HG03064 (cell line): ENCODE data around the gene AKR7A3.
"Not testable (repeated sequence)": the region's sequence is repeated elsewhere in the genome, so short reads cannot be mapped to it uniquely, and the experiment has no call there.

ENCODE experiments used
- ATAC-seq: cut with Tn5 transposase; IDR thresholded peaks from one replicate; pipeline ENCODE4 v1.9.1; 2021; ENCODE audit warnings: low read depth; ENCODE audit not compliant: unreplicated experiment

The AKR7A3 gene

DNA sequence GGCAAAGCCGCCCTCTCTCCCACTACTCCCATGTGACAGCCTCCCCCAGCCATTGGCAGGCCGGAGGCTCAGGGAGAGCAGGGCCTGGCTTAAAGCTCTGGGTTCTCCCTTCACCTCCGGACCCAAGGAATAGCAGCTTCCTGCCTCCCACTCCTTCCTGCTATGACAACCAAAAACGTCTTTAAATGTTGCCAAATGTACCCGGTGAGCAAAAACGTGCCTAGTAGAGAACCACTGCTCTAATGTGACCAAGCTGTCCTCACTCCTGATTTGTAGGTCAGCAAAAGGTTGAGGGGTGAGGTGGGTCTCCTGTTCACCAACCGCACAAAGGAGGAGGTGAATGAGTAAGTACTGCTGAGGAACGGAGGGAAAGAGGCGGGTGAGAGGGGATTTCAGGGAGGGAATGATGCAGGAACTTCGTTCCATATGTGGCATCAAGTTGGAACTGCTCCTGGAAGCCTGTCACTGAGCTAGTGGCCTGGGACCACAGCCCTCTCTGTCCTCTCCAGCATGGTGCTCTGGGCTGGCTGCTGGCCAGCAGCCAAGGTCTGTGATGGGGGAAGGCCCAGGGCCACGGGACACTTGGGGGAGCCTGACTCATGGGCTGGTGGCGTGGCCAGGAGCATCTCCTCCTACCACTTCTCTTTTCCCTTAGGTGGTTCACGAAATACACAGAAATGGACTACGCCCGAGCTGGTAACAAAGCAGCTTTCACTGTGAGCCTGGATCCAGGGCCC, 31.2 kb downstream of the AKR7A3 start:
- no peak for ATAC-seq

GRCh38 chr1:19256301-19256700, 32.3 kb downstream of the AKR7A3 start:
- ATAC-seq = not testable (repeated sequence)

GRCh38 chr1:19255288-19255687, 33.3 kb downstream of the AKR7A3 start:
- ATAC-seq = no peak

- no peak for ATAC-seq
Observed at GRCh38 chr1:19254416-19254815, 34.2 kb downstream of the AKR7A3 start.

DNA sequence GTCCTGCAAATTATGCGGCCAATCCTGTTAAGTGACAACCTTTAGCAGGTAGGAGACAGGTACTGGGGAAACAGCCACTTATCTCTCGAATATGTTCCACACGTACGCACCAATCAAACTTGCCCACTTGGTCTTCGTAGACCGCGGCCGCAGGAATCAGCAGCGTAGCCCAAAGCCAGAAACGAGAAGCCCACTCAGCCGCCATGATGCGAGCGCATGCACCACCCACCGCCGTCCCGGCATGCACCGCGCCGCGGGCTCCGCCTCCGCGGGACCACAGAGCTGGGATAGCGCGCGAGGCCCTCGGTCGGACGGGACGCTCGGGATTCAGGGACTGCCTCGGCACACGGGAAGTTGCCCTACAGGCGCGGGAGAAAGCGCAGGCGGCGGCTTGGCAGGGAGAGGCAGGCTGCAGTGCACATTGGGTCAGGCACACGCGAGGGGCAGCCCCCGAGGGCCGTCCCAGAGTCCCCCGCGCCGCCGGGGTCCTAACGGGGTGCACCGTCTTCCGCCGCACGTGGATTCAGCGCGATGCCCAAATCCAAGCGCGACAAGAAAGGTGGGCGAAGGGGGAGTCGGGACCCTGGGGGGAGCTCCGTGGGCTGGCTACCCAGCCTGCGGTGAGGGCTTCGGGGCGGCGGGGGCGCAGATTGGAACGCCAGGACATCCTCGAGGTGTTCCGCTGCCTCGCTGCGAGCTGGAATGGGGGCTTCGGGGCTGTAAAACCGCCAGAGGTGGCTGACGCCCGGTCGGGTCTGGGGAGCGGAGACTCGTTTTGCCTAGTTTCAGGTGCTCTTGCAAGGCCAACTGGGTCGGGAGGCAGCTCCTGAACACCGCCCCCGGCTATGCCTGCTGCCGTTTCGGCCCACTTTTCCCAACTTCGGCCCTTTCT, 37.0 kb downstream of the AKR7A3 start, which contains the start of the genes EMC1 and MRTO4:
Gene EMC1, minus strand, starts transcription at position 220 of the 892 bp plus-strand sequence. Its CDS starts 15 bp downstream, at position 205.
Gene MRTO4, plus strand, starts transcription at position 501 of the 892 bp plus-strand sequence. Its CDS starts 31 bp downstream, at position 532.
- peak; percentile 85 for ATAC-seq

GRCh38 chr1:19250629-19251304, 37.8 kb downstream of the AKR7A3 start:
- ATAC-seq = no peak

DNA sequence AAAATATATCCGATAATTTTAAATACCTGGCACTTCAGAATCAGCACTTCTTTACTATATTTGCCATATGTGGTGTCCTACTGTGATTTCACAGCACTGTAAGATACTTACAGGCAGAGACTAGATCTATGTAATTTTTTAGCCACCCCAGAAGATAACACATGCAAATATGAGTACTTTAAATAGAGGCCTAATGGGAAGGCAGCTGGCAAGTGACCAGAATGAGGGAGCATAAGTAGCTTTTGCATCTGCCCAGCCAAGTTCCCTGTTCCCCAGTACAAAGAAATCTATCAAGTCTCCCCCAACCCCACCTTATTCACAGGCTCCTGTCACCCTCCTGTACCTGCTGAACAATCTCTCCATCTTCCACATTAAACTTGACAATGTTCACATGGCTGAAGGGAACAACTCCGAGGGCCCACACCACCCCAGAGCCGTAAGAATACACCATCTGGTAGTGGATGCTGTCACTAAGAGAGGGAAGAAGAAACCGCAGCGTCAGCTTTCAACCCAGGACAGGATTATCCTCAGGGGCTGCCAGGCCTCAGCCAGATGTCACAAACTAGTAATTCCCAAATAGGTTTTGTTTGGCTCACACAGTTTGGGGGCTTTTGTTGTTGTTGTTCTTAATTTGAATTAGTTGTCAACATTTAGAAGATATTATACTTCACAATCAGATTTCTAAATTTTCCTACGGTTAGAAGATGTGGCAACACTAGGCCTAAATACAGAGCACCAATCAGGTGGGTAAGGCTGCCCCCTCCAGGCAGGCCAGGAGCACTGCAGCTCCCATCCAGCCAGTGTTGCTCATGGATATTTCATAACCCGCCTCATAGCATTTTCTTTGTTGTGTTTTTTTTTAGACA, 47.7 kb downstream of the AKR7A3 start:
- no peak for ATAC-seq

DNA sequence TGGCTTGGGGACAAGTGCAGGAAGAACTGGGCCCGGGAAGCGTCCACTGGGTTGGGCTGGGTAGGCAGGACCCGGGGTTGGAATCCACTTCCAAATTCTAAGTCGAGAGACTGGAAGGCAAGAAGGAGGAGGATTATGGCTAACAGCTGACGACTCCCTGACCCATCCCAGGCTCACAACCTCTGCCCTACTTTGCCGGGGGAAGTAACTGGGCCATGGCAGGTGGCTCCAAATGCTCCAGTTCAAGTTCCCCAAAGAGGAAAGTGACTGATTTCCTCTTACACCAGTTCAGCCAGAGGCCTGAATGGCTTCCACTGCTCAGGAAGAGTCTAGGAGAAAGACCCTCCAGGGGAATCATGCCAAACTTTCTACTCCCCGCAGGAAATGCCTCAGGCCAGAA, 48.7 kb downstream of the AKR7A3 start:
- ATAC-seq = no peak

DNA sequence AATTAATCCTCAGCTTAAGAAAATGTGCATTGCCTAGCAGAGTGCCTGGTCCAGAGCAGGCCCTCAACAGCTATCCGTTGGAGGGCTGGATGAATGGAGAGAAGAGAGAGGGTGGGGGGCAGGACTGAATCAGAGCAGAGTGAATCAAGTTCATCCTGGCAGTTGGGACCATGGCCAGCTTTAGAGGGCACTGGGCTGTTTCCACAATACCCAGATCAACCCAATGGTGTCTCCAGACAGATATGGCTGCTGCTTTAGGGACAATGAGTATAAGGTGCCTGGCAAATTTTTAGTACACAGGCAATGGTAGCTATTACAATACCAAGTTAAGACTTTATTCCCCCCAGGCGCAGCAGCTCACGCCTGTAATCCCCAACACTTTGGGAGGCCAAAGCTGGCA, 54.3 kb downstream of the AKR7A3 start:
- ATAC-seq = no peak
